Neutrophil (primary cell): Measurements from ENCODE around the gene SNUPN.

Experiments
- H3K27ac ChIP-seq: fragments of 200-600 bp; sonication (generic); 2 replicates; pipeline ENCODE4 v1.5.1; 2016; ENCODE audit warnings: mild to moderate bottlenecking, moderate library complexity
- H3K27me3 ChIP-seq: fragments of 200-600 bp; sonication (generic); 2 replicates; pipeline ENCODE4 v1.6.0; 2016; ENCODE audit warnings: mild to moderate bottlenecking
- H3K36me3 ChIP-seq: fragments of 200-600 bp; sonication (generic); 2 replicates; pipeline ENCODE4 v1.5.1; 2017
- H3K4me1 ChIP-seq, 2 experiments: fragments of 200-600 bp in 1 of 2; sonication (generic) in 1 of 2; 1 replicate in 1 of 2; 2 replicates in 1 of 2; pipeline versions ENCODE4 v1.5.1 to v1.6.1; 2013 to 2016; ENCODE audit warnings: low read depth in 1 of 2, low read length in 1 of 2, mild to moderate bottlenecking in 1 of 2, moderate library complexity in 1 of 2; ENCODE audit not compliant: control insufficient read depth in 1 of 2, insufficient read depth in 1 of 2
- H3K4me3 ChIP-seq, 2 experiments: fragments of 200-600 bp in 1 of 2; sonication (generic) in 1 of 2; 1 replicate in 1 of 2; 2 replicates in 1 of 2; pipeline ENCODE4 v1.5.1; 2013 to 2016; ENCODE audit warnings: low read depth in 1 of 2, low read length in 1 of 2, mild to moderate bottlenecking in 1 of 2, moderate library complexity in 1 of 2
- H3K9me3 ChIP-seq: fragments of 200-600 bp; sonication (generic); 2 replicates; pipeline ENCODE4 v1.5.1; 2016
- CTCF ChIP-seq: fragments of 200-600 bp; sonication (generic); IDR thresholded peaks from 2 replicates; pipeline ENCODE4 v1.5.1; 2016; ENCODE audit warnings: antibody characterized with exemption

The SNUPN gene

DNA sequence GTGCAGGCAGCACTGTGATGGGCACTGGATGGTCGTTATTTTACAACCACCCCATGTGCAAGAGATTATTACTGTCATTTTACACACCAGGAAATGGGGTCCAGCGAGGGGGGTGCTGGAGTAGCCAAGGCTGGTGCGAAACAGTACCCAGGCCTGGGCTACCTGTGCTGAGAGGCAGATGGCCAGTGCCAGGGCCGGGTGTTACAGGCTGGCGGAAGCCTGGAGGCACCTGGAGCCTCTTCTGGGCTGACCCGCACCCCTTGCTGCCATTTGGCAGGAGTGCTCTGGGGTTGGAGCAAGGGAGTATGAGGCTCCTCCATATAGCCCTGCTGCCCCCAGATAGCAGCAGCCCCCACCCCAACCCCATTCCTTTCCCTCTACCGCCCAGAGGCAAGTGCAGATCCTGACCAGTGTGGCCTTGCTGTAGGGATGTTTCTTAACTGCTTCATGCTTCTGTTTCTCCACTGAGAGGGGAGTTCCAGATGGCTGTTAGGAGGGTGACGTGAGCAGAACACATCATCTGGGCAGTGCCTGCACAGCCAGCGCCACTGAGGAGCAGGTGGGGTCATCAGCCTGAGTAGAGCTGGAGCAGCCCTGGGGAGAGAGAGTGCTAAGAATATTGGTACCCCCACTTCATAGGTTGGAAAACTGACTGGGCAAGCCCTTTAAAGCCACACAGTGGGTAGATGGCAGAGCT lies 37.4 kb upstream of the SNUPN start:
- Histone ChIP-seq H3K4me1 (peaks cover 0 to 5% of the 10 kb centered on the region in 2 experiments), H3K27ac (no peak overlapping the region), H3K27me3 (peaks cover 55% of the 10 kb centered on the region), H3K9me3 (no peaks in the 10 kb centered on the region), H3K4me3 (no peak overlapping the region), H3K36me3 (no peaks in the 10 kb centered on the region)
- no peak for TF ChIP-seq CTCF

DNA sequence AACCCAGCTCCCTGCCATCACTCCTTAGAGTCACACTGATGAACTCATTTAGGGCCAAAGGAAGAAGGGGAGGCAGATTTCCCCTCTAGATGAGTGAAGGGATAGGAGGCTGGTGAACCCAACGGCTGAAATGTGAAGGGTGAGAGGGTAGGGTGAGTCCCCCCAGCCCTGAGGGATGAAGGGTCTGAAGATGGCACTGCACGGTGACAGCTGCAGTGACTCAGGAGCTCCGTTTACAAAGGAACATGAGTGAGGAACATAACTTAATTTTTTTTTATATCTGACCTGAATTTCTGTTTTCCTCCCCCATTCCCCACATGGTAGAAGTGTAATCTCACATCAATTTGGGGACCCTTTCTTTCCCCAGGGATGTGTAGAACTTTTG lies 36.2 kb upstream of the SNUPN start:
- no peaks in the 10 kb centered on the region for H3K36me3 ChIP-seq
- no peaks in the 10 kb centered on the region for H3K9me3 ChIP-seq
- no peak overlapping the region for H3K4me3 ChIP-seq
- peaks cover 0 to 5% of the 10 kb centered on the region in 2 experiments for H3K4me1 ChIP-seq
- TF ChIP-seq CTCF: no peak
- no peak overlapping the region for H3K27ac ChIP-seq
- H3K27me3 ChIP-seq: peaks cover 46% of the 10 kb centered on the region

DNA sequence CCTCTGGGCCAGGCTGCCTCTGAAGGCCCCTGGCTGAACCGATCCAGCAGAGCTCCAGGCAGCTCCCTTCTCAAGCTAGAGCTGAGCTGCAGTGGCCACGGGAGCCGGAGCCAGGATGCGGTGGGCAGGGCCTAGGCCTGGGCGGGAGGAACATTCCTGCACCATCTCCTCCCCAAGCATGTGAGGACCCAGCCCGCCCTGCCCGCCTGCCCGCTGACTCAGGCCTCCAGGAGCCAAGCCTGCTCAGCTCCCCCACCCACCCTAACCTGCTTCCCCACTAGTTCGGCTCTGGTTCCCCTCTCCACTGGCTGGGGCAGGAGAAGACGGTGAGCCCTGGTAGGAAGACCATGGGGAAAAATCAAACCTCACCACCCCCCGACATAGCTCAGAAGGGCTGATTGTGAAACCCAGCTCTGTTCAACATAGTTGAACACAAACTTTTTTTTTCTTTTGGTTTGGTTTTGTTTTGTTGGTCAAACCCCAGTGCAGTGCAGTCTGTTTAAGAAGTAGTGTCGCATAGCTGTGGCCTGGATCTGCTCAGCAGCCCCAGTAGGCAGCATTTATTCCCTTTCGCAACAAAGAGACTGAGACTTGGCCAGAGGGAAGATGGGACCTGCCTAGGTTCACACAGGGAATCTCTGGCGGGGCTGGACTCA lies 35.7 kb upstream of the SNUPN start:
- H3K27ac ChIP-seq: no peak overlapping the region
- H3K36me3 ChIP-seq: no peaks in the 10 kb centered on the region
- no peak for TF ChIP-seq CTCF
- H3K9me3 ChIP-seq: no peaks in the 10 kb centered on the region
- peaks cover 0 to 5% of the 10 kb centered on the region in 2 experiments for H3K4me1 ChIP-seq
- H3K4me3 ChIP-seq: no peak overlapping the region
- peaks cover 41% of the 10 kb centered on the region for H3K27me3 ChIP-seq

GRCh38 chr15:75659928-75660645 lies 34.6 kb upstream of the SNUPN start:
- Histone ChIP-seq H3K36me3 (no peaks in the 10 kb centered on the region), H3K9me3 (no peaks in the 10 kb centered on the region), H3K27ac (no peak overlapping the region), H3K4me1 (no peaks in the 10 kb centered on the region), H3K4me3 (no peak overlapping the region), H3K27me3 (peaks cover 38% of the 10 kb centered on the region)
- no peak for TF ChIP-seq CTCF

GRCh38 chr15:75659141-75659771 lies 33.7 kb upstream of the SNUPN start:
- no peaks in the 10 kb centered on the region for H3K4me1 ChIP-seq
- TF ChIP-seq CTCF: no peak
- H3K9me3 ChIP-seq: no peaks in the 10 kb centered on the region
- no peak overlapping the region for H3K27ac ChIP-seq
- H3K4me3 ChIP-seq: no peak overlapping the region
- peaks cover 33% of the 10 kb centered on the region for H3K27me3 ChIP-seq
- no peaks in the 10 kb centered on the region for H3K36me3 ChIP-seq
